ENCODE measurements around the gene MS4A10. TPM values are rescaled to one million over a fixed set of nuclear protein-coding genes. Genes with fewer than 3 reads are reported as not detected.

The MS4A10 gene
- total and polyA plus RNA-seq, 10 donors, result not detected

DNA sequence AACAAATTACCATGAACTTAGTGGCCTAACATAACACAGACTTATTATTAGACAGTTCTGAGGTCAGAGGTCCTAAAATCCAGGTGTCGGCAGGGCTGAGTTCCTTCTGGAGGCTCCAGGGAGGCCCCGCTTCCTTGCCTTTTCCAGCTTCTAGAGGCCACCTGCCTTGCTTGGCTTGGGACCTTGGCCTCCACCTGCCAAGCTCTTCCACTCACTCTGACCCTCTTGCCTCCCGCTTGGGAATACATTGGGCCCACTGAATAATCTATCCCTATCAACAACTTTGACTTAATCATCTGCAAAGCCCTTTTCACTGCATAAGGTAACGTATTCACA, 3.2 kb upstream of the MS4A10 start:
- intact Hi-C loops (cut with DNase I; ENCODE audit: low total_unique reads), result no loop called here
- no peak overlapping the region for H3K4me3 ChIP-seq
- 91 to 98% (median 92%) methylated on average over 4 of the region's 4 CpGs for WGBS, 5 donors
- no peaks in the 10 kb centered on the region for H3K36me3 ChIP-seq
- H3K27ac ChIP-seq, result no peak overlapping the region
- no peaks in the 10 kb centered on the region for H3K9me3 ChIP-seq
- H3K27me3 ChIP-seq (replicated peaks in 1 of 7), result no peaks in the 10 kb centered on the region
- H3K4me1 ChIP-seq, result no peaks in the 10 kb centered on the region
- DNase-seq, result peak; percentile 28
- TF ChIP-seq POLR2AphosphoS5 (IDR thresholded peaks at IDR 0.05) (no peak), POLR2A (IDR thresholded peaks at IDR 0.05) (no peak)
- TF ChIP-seq, protein P1, sequence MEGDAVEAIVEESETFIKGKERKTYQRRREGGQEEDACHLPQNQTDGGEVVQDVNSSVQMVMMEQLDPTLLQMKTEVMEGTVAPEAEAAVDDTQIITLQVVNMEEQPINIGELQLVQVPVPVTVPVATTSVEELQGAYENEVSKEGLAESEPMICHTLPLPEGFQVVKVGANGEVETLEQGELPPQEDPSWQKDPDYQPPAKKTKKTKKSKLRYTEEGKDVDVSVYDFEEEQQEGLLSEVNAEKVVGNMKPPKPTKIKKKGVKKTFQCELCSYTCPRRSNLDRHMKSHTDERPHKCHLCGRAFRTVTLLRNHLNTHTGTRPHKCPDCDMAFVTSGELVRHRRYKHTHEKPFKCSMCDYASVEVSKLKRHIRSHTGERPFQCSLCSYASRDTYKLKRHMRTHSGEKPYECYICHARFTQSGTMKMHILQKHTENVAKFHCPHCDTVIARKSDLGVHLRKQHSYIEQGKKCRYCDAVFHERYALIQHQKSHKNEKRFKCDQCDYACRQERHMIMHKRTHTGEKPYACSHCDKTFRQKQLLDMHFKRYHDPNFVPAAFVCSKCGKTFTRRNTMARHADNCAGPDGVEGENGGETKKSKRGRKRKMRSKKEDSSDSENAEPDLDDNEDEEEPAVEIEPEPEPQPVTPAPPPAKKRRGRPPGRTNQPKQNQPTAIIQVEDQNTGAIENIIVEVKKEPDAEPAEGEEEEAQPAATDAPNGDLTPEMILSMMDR (IDR thresholded peaks at IDR 0.05 in 8 of 11, conservative IDR thresholded peaks at IDR 0.05 in 3 of 11), result no peak

DNA sequence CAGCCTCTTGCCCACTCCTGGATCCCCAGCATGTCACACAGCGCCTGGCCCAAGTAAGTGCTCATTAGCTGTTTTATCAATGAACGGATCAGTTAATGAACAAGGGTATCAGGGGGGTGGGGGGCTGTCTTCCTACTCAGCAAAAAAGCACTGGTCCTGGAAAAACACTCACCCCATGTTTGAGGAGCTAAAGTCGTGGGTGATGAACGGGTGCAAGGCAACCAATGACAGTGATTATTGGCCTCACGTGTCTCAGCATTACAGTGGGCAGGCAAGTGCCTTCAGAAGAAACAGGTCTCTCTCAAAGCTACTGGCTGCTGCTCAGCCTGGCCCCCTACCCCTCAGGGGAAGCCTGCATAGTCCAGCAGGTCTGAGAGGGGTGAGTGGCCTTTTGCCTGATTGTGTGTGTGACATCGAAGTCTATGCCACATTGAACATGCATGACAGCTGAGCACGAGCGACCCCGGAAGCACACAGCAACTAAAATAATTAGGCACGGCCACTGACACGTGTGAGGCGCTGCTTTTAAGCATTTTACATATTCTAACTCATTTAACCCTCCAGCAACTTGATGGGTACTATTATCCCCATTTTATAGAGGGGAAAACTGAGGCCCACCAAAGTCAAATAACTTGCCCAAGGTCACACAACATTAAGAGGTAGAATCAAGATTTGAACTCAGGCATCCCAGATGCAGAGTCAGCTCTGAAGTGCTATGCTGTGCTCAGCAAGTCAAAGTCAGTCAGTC, 2.6 kb upstream of the MS4A10 start:
- no peak overlapping the region for H3K4me3 ChIP-seq
- H3K9me3 ChIP-seq, result no peaks in the 10 kb centered on the region
- DNase-seq, result peak; percentile 60
- 76 to 92% (median 86%) methylated on average over 12 of the region's 12 CpGs for WGBS, 5 donors
- no peak overlapping the region for H3K27ac ChIP-seq
- H3K36me3 ChIP-seq, result no peaks in the 10 kb centered on the region
- no peaks in the 10 kb centered on the region for H3K27me3 ChIP-seq (replicated peaks in 1 of 7)
- intact Hi-C loops (cut with DNase I; ENCODE audit: low total_unique reads), result no loop called here
- H3K4me1 ChIP-seq, result no peaks in the 10 kb centered on the region
- TF ChIP-seq POLR2A (IDR thresholded peaks at IDR 0.05) (no peak), POLR2AphosphoS5 (IDR thresholded peaks at IDR 0.05) (no peak)
- TF ChIP-seq, protein P1 (IDR thresholded peaks at IDR 0.05 in 8 of 11, conservative IDR thresholded peaks at IDR 0.05 in 3 of 11), result no peak

DNA sequence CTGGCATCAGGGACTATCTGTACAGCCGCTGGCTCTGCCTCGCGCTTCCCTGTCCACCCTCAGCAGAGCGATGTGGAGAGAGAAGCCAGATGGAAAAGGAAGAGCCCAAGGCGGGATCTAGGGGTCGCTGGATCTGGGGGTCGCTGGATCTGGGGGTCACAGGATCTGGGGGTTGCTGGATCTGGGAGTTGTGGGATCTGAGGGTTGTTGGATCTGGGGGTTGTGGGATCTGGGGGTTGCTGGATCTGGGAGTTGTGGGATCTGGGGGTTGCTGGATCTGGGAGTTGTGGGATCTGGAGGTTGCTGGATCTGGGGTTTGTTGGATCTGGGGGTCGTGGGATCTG, 2.0 kb upstream of the MS4A10 start:
- Histone ChIP-seq H3K4me1 (no peaks in the 10 kb centered on the region), H3K36me3 (no peaks in the 10 kb centered on the region), H3K27me3 (replicated peaks in 1 of 7) (no peaks in the 10 kb centered on the region), H3K9me3 (no peaks in the 10 kb centered on the region), H3K4me3 (no peak overlapping the region), H3K27ac (no peak overlapping the region)
- DNase-seq, result peak; percentile 35
- intact Hi-C loops (cut with DNase I; ENCODE audit: low total_unique reads), result no loop called here
- no peak for TF ChIP-seq POLR2AphosphoS5 (IDR thresholded peaks at IDR 0.05)
- TF ChIP-seq, protein P1 (IDR thresholded peaks at IDR 0.05 in 8 of 11, conservative IDR thresholded peaks at IDR 0.05 in 3 of 11), result no peak
- TF ChIP-seq POLR2A (IDR thresholded peaks at IDR 0.05), result no peak
- 84 to 95% (median 88%) methylated on average over 8 of the region's 8 CpGs for WGBS, 5 donors

DNA sequence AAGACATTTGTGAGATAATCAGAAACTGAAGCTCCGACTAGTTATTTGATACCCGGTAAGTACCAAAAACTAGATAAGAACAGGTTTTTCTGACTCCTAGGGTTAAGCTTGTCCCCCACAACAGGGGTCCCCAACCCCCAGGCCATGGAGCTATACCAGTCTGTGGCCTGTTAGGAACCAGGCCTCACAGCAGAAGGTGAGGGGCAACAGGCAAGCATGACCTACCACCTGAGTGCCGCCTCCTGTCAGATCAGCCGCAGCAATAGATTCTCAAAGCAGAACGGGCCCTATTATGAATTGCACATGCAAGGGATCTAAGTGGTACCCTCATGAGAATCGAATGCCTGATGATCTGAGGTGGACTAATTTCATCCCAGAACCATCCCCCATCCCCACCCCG, 1.2 kb upstream of the MS4A10 start:
- peak; percentile 42 for DNase-seq
- Histone ChIP-seq H3K4me3 (no peak overlapping the region), H3K4me1 (peaks cover 0 to 6% (median 0%) of the 10 kb centered on the region in 6 donors), H3K27ac (no peak overlapping the region), H3K9me3 (no peaks in the 10 kb centered on the region), H3K36me3 (no peaks in the 10 kb centered on the region), H3K27me3 (replicated peaks in 1 of 7) (no peaks in the 10 kb centered on the region)
- intact Hi-C loops (cut with DNase I; ENCODE audit: low total_unique reads), result no loop called here
- TF ChIP-seq POLR2A (IDR thresholded peaks at IDR 0.05) (no peak), POLR2AphosphoS5 (IDR thresholded peaks at IDR 0.05) (no peak)
- TF ChIP-seq, protein P1 (IDR thresholded peaks at IDR 0.05 in 8 of 11, conservative IDR thresholded peaks at IDR 0.05 in 3 of 11), result no peak
- 90 to 93% (median 91%) methylated on average over 7 of the region's 7 CpGs for WGBS, 5 donors

Data from spleen (tissue), 11 donors.